OCI-LY3 (cell line): ENCODE results near the gene TAOK2.

Experiments
- CTCF ChIP-seq: fragments of 200-600, 300-600 bp; sonication (generic); IDR thresholded peaks from 2 replicates; pipeline ENCODE4 v1.5.1; 2014; ENCODE audit warnings: antibody characterized with exemption, low read length, low read depth
- EZH2phosphoT487 ChIP-seq: fragments of 200-600 bp; shearing (Covaris generic); IDR thresholded peaks from 2 replicates; pipeline ENCODE4 v1.6.1; 2018; ENCODE audit warnings: antibody characterized with exemption, mixed run types, low read depth

- no peak for TF ChIP-seq CTCF
- TF ChIP-seq EZH2phosphoT487: no peak
Observed at GRCh38 chr16:30006659-30007377, 33.1 kb downstream of the TAOK2 start.
